Tibial nerve (tissue), 3 donors: ENCODE results near the gene GHRH.

ENCODE experiments used
- CTCF ChIP-seq, 5 experiments: fragments of 200-600 bp in 3 of 5; fragments of 450-650 bp in 2 of 5; sonication (generic) in 3 of 5; IDR thresholded peaks; one replicate each; pipeline ENCODE4 v1.5.1; 2016 to 2019; ENCODE audit warnings: antibody characterized with exemption in 5 of 5, mild to moderate bottlenecking in 3 of 5, moderate library complexity in 2 of 5
- POLR2A ChIP-seq, 2 donors: fragments of 450-650 bp; IDR thresholded peaks; one replicate each; pipeline ENCODE4 v1.6.1; 2017; ENCODE audit warnings: antibody characterized with exemption in 2 of 2, mild to moderate bottlenecking in 2 of 2, moderate library complexity in 2 of 2

GRCh38 chr20:37247547-37247946 is 14.1 kb downstream of the GHRH start:
- TF ChIP-seq POLR2A (IDR thresholded peaks at IDR 0.05) (no peak), CTCF (IDR thresholded peaks at IDR 0.05) (no peak)
